Epithelial cell of esophagus (primary cell): ENCODE results near the gene USP9X.
"Not testable (repeated sequence)": the region's sequence is repeated elsewhere in the genome, so short reads cannot be mapped to it uniquely, and the experiment has no call there.

Source experiments
- DNase-seq: peaks from one replicate; pipeline ENCODE4 v3.0.0; 2010; ENCODE audit warnings: low read depth
- H3K4me3 ChIP-seq: 2 replicates; pipeline ENCODE4 v1.5.1; 2011; ENCODE audit warnings: mild to moderate bottlenecking, low read length, control low read depth
- CTCF ChIP-seq: IDR thresholded peaks from 2 replicates; pipeline ENCODE4 v1.5.1; 2011; ENCODE audit warnings: low read depth, mild to moderate bottlenecking, low read length, control low read depth, inconsistent platforms; ENCODE audit not compliant: insufficient read depth; ENCODE audit errors: missing control alignments

The USP9X gene

GRCh38 chrX:41097326-41097725 is 12.1 kb downstream of the USP9X start:
- no peak overlapping the region for H3K4me3 ChIP-seq
- no peak for DNase-seq
- no peak for TF ChIP-seq CTCF

- DNase-seq = peak; percentile 55
- no peak for TF ChIP-seq CTCF
These were observed 15.0 kb downstream of the USP9X start for GRCh38 chrX:41100200-41100599.

GRCh38 chrX:41100819-41101218 is 15.6 kb downstream of the USP9X start:
- TF ChIP-seq CTCF = no peak
- DNase-seq = no peak

More at GRCh38 chrX:41100200-41100599, 15.0 kb downstream of the USP9X start:
- no peak overlapping the region for H3K4me3 ChIP-seq

GRCh38 chrX:41105005-41105404 is 19.8 kb downstream of the USP9X start:
- DNase-seq = no peak
- H3K4me3 ChIP-seq = no peak overlapping the region

More at GRCh38 chrX:41100819-41101218, 15.6 kb downstream of the USP9X start:
- H3K4me3 ChIP-seq = no peak overlapping the region

GRCh38 chrX:41106257-41106656 is 21.0 kb downstream of the USP9X start:
- not testable (repeated sequence) for DNase-seq

More at GRCh38 chrX:41105005-41105404, 19.8 kb downstream of the USP9X start:
- TF ChIP-seq CTCF = no peak

GRCh38 chrX:41108007-41108406 is 22.8 kb downstream of the USP9X start:
- H3K4me3 ChIP-seq = no peak overlapping the region
- no peak for TF ChIP-seq CTCF
- no peak for DNase-seq

More at GRCh38 chrX:41106257-41106656, 21.0 kb downstream of the USP9X start:
- H3K4me3 ChIP-seq = not testable (repeated sequence)

GRCh38 chrX:41108463-41109205 is 23.4 kb downstream of the USP9X start:
- DNase-seq = no peak

More at GRCh38 chrX:41108463-41109205, 23.4 kb downstream of the USP9X start:
- TF ChIP-seq CTCF = no peak
- H3K4me3 ChIP-seq = no peak overlapping the region
